ENCODE measurements around the gene WFDC9. TPM values are rescaled to one million over a fixed set of nuclear protein-coding genes. Genes with fewer than 3 reads are reported as not detected.

WFDC9 gene
- total RNA-seq, 4 donors from 2014 or later = not detected

GRCh38 chr20:45629496-45630100 is 1.5 kb downstream of the WFDC9 start, which contains the start of gene WFDC10A:
TSS of gene WFDC10A (plus strand) at chr20:45629739. CDS start at chr20:45629814, 75 bp downstream.
- Histone ChIP-seq H3K9me3 (no peaks in the 10 kb centered on the region), H3K36me3 (no peaks in the 10 kb centered on the region), H3K4me1 (no peaks in the 10 kb centered on the region), H3K4me3 (no peak within 1 kb of the TSS), H3K27me3 (no peaks in the 10 kb centered on the region), H3K27ac (no peak within 1 kb of the TSS)
- peak in 2 of 3 donors; percentile 17 to 74 for DNase-seq
- TF ChIP-seq CTCF (IDR thresholded peaks at IDR 0.05) (peak in 5 of 6 experiments; percentile 8 to 62 (median 58)), POLR2A (IDR thresholded peaks at IDR 0.05) (no peak)

- no peaks in the 10 kb centered on the region for H3K9me3 ChIP-seq
- DNase-seq = no peak
- no peak overlapping the region for H3K4me3 ChIP-seq
- no peaks in the 10 kb centered on the region for H3K36me3 ChIP-seq
- H3K4me1 ChIP-seq = no peaks in the 10 kb centered on the region
- H3K27ac ChIP-seq = no peak overlapping the region
- TF ChIP-seq POLR2A (IDR thresholded peaks at IDR 0.05) = no peak
- no peak for TF ChIP-seq CTCF (IDR thresholded peaks at IDR 0.05)
- H3K27me3 ChIP-seq = no peaks in the 10 kb centered on the region
Observed at GRCh38 chr20:45626540-45626939, 4.5 kb downstream of the WFDC9 start.

DNA sequence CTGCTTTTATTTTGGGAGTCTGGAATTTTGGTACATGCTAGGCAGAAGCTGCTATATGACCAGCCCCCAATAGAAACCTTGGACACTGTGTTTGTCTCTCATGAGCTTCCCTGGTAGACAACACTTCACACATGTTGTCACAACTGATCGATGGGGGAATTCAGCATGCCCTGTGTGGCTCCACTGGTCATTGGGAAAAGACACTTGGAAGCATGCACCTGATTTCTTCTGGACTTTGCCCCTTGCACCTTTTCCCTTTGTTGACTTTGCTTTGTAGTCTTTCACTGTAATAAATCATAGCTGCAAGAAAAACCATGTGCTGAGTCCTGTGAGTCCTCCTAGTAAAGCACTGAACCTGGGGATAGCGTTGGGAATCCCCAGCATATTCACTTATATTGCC is 9.5 kb downstream of the WFDC9 start:
- Histone ChIP-seq H3K9me3 (no peaks in the 10 kb centered on the region), H3K27ac (no peak overlapping the region), H3K36me3 (no peaks in the 10 kb centered on the region), H3K27me3 (no peaks in the 10 kb centered on the region), H3K4me1 (no peaks in the 10 kb centered on the region), H3K4me3 (no peak overlapping the region)
- TF ChIP-seq POLR2A (IDR thresholded peaks at IDR 0.05) = no peak
- no peak for TF ChIP-seq CTCF (IDR thresholded peaks at IDR 0.05)
- DNase-seq = peak in 1 of 3 donors; percentile 48

DNA sequence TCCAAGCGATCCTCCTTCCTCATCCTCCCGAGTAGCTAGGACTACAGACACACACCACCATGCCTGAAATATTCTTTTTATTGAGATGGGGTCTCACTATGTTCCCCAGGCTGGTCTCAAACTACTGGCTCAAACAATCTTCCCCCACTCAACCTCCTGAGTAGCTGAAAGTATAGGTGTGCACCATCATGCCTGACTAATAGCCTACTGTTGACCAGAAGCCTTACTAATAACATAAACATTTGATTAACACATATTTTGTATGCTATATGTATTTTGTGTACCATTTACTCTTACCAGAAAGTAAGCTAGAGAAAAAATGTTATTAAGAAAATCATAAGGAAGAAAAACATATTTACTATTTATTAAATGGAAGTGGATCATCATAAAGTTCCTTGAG is 13.5 kb downstream of the WFDC9 start:
- TF ChIP-seq CTCF (IDR thresholded peaks at IDR 0.05) (no peak), POLR2A (IDR thresholded peaks at IDR 0.05) (no peak)
- no peaks in the 10 kb centered on the region for H3K9me3 ChIP-seq
- DNase-seq = no peak
- no peaks in the 10 kb centered on the region for H3K36me3 ChIP-seq
- no peaks in the 10 kb centered on the region for H3K4me1 ChIP-seq
- no peaks in the 10 kb centered on the region for H3K27me3 ChIP-seq
- H3K4me3 ChIP-seq = no peak overlapping the region
- no peak overlapping the region for H3K27ac ChIP-seq

DNA sequence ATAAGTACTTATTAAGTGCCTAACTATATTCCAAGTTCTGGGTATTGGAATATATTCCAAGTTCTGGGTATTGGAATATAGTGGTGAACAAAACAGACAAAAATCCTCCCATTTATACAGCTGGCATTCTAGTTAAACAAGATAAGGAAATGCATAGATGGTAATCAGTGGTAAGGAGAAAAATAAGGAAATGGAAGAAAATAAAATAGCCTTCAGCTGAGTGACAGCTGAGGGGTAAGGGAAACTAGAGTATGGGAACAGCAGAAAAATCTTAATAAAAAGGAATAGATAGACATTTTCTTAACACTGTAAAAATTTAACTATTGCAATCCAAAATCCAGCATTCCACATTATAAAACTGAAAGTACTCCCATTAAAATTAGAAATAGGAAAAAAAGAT is 18.8 kb downstream of the WFDC9 start:
- no peak for DNase-seq
- Histone ChIP-seq H3K4me1 (no peaks in the 10 kb centered on the region), H3K4me3 (no peak overlapping the region), H3K9me3 (no peaks in the 10 kb centered on the region), H3K27me3 (no peaks in the 10 kb centered on the region), H3K36me3 (no peaks in the 10 kb centered on the region), H3K27ac (no peak overlapping the region)
- TF ChIP-seq POLR2A (IDR thresholded peaks at IDR 0.05) (no peak), CTCF (IDR thresholded peaks at IDR 0.05) (no peak)

- no peak for DNase-seq
- Histone ChIP-seq H3K36me3 (no peaks in the 10 kb centered on the region), H3K4me3 (no peak overlapping the region), H3K27me3 (no peaks in the 10 kb centered on the region), H3K4me1 (no peaks in the 10 kb centered on the region), H3K9me3 (no peaks in the 10 kb centered on the region), H3K27ac (no peak overlapping the region)
- no peak for TF ChIP-seq POLR2A (IDR thresholded peaks at IDR 0.05)
- TF ChIP-seq CTCF (IDR thresholded peaks at IDR 0.05) = no peak
Observed at GRCh38 chr20:45611054-45611453, 20.0 kb downstream of the WFDC9 start.
